ENCODE measurements around the gene PEX5.
A peak's percentile ranks its signal among the peaks of the same experiment; 100 is the strongest.

Gene PEX5

GRCh38 chr12:7189398-7190267 lies at the start of gene PEX5:
Gene PEX5, plus strand, starts transcription at chr12:7189686. Its CDS starts 692 bp downstream, at chr12:7190378.
- DNase-seq (ENCODE audit: low read depth) = peak; percentile 94

DNA sequence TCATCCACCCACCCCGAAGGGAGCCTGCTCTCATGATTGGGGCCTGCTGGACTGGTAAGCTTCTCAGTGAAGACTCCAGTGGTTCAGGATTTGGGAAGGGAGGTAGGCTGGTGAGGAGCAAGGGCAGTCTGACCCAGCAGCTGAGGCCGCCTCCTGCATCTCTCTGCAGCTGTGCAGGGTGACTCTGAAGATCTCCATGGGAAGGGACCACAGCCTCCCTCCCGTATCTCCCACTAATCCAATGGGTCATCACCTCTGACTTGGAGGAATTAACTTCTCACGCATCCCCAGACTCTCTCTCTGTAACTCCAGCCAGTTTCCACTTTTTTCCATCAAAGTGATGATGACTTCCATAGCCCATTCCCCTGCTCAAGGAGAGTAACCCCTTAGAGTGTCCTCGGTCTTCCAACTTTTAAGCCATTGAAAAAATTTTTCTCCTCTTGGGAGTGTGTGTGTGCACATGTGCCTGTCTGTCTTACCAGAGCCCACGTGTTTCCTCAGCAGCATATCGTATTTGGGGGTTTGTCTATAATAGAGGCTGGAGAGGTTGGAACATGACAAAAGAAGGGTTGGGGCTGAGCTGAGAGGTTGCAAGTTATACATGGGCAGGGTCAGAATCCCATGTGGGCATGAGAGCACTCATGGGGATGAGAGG lies 48.0 kb upstream of the PEX5 start:
- DNase-seq (ENCODE audit: low read depth) = no peak

GRCh38 chr12:7142056-7142644 lies 47.3 kb upstream of the PEX5 start:
- DNase-seq (ENCODE audit: low read depth) = peak; percentile 40

- no peak for DNase-seq (ENCODE audit: low read depth)
Observed at GRCh38 chr12:7142809-7143465, 46.5 kb upstream of the PEX5 start.

GRCh38 chr12:7143564-7143963 lies 45.9 kb upstream of the PEX5 start:
- no peak for DNase-seq (ENCODE audit: low read depth)

DNA sequence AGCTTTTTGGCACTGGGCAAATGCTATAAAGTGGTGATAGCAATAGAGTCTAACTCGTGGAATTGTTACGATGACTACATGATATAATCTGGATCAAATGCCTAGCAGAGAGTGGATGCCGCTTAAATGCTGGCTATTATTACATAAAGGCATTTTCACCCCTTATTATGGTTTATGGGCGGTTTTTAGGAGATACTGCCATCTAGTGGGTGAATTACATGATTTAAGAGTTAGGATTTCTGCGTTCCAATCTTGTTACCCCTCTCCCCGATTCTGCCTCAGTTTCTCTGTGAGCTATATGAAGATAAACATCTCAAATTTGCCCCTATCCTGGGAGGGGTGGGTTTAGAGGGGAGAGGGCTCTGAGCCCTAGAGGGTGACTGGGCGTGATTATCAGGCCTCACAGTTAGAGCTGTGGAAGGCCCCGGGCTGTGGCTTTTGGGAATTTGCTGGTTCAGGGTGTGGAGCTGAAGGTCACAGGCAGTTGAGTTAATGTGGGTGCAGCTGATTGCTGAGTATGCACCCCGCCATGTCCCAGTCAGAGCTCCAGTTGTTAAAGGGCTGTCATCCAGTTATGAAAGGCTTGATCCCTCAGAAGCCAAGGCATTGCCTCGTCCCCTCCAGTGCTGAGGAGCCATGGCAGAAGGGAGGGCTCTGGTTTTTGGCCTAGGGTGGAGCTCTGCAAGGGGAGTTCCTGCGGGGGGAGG lies 44.9 kb upstream of the PEX5 start:
- DNase-seq (ENCODE audit: low read depth) = peak; percentile 40

- DNase-seq (ENCODE audit: low read depth) = no peak
Observed at GRCh38 chr12:7145671-7146070, 43.8 kb upstream of the PEX5 start.

GRCh38 chr12:7146228-7146627 lies 43.3 kb upstream of the PEX5 start:
- DNase-seq (ENCODE audit: low read depth) = no peak

DNA sequence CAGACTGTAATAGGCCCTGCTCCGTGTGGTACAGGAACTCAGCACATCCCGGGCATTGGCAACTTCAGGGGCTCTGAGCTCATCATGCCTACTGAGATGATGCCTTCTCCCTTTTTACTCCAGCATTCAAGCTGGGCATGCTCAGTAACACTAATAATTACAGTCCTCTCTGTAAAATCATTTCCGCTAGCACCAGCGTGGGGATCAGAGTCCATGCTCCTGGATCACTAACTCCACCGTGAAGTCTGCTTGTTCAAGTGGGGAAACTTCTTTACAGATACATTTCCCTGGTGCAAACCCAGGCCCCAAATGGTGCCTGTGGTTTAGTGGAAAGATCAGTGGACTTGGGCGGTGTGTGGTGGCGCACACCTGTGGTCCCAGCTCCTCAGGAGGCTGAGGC lies 42.6 kb upstream of the PEX5 start:
- no peak for DNase-seq (ENCODE audit: low read depth)

- DNase-seq (ENCODE audit: low read depth) = no peak
Observed at GRCh38 chr12:7150356-7150755, 39.1 kb upstream of the PEX5 start.

DNA sequence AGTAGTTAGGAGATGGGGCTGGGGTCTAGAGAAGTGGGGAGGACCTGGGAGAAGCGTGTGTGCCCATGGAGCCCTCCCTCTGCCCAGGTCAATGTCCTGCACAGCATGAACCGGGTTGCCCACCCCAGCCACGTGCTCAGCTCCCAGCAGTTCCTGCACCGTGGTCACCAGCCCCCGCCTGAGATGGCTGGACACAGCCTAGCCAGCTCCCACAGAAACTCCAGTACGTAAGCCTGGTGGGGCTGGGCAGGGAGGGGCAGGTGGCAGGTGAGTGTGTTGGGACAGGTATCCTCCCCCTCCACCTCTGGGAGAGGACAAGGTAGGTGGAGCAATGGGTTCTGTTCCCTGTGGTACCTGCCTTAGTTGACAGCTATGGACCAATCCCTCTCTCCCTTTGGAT lies 38.6 kb upstream of the PEX5 start:
- DNase-seq (ENCODE audit: low read depth) = no peak

- no peak for DNase-seq (ENCODE audit: low read depth)
Observed at GRCh38 chr12:7151532-7151931, 38.0 kb upstream of the PEX5 start.

DNA sequence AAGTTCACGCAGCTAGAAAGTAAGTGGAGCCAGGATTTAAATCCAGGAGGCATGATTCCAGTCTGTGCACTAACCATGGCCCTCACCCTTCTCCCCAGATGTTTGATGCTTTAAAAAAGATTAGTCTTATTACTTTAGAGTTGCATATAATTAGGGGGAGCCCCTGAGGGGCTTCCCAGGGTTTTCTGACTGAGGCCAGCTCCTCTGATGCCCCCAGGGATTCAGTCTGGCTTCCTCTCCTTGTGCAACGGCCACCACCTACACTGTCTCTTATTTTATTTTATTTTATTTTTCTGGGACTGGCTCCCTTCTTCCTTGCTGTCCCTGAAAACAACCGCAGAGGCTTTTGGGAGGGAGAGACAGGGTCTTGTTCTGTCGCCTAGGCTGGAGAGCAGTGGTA lies 36.7 kb upstream of the PEX5 start:
- DNase-seq (ENCODE audit: low read depth) = no peak

DNA sequence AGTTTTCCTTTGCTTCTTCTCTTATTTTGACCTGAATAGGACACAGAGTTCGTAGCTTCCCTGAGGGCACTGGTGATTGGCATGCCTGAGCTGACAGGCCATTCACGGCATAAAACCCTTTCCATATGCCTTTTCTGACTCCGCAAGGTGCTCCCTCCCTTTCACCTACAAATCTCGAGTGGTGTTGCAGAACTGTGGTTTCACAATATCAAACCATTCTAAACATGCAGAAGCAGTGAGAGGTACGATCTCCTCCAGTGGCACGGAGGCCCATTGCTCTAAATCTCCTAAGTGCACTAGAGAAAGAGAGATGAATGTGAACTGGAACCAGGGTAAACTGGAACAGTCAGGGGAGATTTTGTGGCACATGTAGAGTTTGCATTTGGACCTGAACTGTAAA lies 35.4 kb upstream of the PEX5 start:
- DNase-seq (ENCODE audit: low read depth) = peak; percentile 38

DNA sequence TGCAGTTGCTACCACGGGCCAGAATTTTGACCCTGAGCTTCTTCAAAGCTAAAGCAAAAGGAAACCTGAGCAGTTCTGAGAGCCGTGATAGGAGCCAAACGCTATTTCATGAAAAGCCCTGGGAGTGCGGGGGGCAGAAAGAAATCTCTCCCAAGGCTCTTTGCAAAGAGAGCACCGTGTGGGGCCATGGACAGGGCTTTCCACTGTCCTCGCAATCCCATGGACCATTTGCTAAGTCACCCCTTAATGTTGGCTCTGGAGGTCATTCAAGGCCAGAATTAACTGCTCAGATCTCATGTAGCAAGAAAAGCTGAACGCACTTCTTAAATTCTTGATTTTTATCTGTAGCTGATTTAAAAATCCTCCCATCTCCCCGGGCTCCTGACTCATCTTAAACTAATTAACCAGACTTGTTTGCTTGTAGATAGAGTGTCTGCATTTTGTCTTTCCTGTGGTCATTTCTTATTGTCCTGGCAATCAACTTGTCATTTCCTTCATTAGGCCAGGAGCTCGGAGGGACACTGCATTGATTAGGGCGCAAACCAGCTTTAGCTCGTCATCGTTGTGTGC lies 34.5 kb upstream of the PEX5 start:
- DNase-seq (ENCODE audit: low read depth) = peak; percentile 37

GRCh38 chr12:7155471-7156034 lies 33.9 kb upstream of the PEX5 start:
- no peak for DNase-seq (ENCODE audit: low read depth)

- DNase-seq (ENCODE audit: low read depth) = no peak
Observed at GRCh38 chr12:7156259-7157197, 33.0 kb upstream of the PEX5 start.

GRCh38 chr12:7157391-7157790 lies 32.1 kb upstream of the PEX5 start:
- DNase-seq (ENCODE audit: low read depth) = no peak

DNA sequence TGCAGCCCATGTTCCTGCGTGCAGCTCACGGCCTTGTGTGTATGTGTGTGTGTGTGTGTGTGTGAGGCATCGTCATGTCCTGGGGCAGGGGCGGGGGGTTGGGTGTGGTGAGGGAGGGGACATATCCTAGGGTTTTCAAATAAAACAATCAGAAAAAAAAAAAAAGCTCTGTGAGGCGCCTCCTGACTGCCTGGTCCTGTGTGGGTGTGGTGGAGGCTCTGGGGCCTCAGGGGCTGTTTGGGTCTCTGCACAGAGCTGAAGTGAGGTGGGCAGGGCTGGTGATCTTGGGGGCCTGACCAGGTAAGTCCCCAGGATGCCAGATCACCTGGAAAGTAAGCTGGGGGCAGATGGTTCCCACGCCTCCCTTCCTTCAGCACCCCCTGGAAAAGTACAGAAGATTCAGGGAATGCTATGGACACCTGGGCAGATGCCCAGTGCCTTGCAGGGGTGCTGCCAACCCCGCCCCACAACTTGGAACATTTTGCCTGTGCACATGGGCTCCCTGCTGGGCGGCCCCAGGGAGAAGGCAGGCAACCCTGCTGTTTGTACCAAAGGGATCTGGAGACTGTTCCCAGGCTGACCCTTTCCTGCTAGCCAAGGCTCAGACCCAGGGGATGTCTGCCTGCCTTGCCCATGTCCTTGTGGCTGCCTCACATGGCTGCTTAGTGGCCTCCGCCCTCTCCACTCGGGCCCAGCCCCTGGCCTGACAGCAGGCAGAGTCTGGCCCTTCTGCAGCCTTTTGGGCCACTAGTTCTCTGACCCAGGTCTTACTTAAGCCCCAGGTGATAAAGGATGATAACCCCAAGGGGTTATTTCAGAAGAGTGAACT lies 30.5 kb upstream of the PEX5 start:
- no peak for DNase-seq (ENCODE audit: low read depth)

Measured in amniotic epithelial cell (primary cell).